Neutrophil (primary cell): Measurements from ENCODE around the gene SLAMF9.

Source experiments
- H3K27ac ChIP-seq: fragments of 200-600 bp; sonication (generic); 2 replicates; pipeline ENCODE4 v1.5.1; 2016; ENCODE audit warnings: mild to moderate bottlenecking, moderate library complexity
- H3K27me3 ChIP-seq: fragments of 200-600 bp; sonication (generic); 2 replicates; pipeline ENCODE4 v1.6.0; 2016; ENCODE audit warnings: mild to moderate bottlenecking
- H3K36me3 ChIP-seq: fragments of 200-600 bp; sonication (generic); 2 replicates; pipeline ENCODE4 v1.5.1; 2017
- H3K4me1 ChIP-seq, 2 experiments: fragments of 200-600 bp in 1 of 2; sonication (generic) in 1 of 2; 1 replicate in 1 of 2; 2 replicates in 1 of 2; pipeline versions ENCODE4 v1.5.1 to v1.6.1; 2013 to 2016; ENCODE audit warnings: low read depth in 1 of 2, low read length in 1 of 2, mild to moderate bottlenecking in 1 of 2, moderate library complexity in 1 of 2; ENCODE audit not compliant: control insufficient read depth in 1 of 2, insufficient read depth in 1 of 2
- H3K4me3 ChIP-seq, 2 experiments: fragments of 200-600 bp in 1 of 2; sonication (generic) in 1 of 2; 1 replicate in 1 of 2; 2 replicates in 1 of 2; pipeline ENCODE4 v1.5.1; 2013 to 2016; ENCODE audit warnings: low read depth in 1 of 2, low read length in 1 of 2, mild to moderate bottlenecking in 1 of 2, moderate library complexity in 1 of 2
- H3K9me3 ChIP-seq: fragments of 200-600 bp; sonication (generic); 2 replicates; pipeline ENCODE4 v1.5.1; 2016
- CTCF ChIP-seq: fragments of 200-600 bp; sonication (generic); IDR thresholded peaks from 2 replicates; pipeline ENCODE4 v1.5.1; 2016; ENCODE audit warnings: antibody characterized with exemption

SLAMF9 gene

GRCh38 chr1:159935305-159935704 is 18.7 kb downstream of the SLAMF9 start:
- no peak for TF ChIP-seq CTCF

GRCh38 chr1:159934136-159935039 is 19.6 kb downstream of the SLAMF9 start:
- Histone ChIP-seq H3K27me3 (peaks cover 7% of the 10 kb centered on the region), H3K27ac (no peak overlapping the region), H3K9me3 (no peaks in the 10 kb centered on the region), H3K36me3 (no peaks in the 10 kb centered on the region), H3K4me3 (no peak overlapping the region), H3K4me1 (peaks cover 28 to 32% of the 10 kb centered on the region in 2 experiments)
- TF ChIP-seq CTCF, result no peak

More at GRCh38 chr1:159935305-159935704, 18.7 kb downstream of the SLAMF9 start:
- peaks cover 7% of the 10 kb centered on the region for H3K27me3 ChIP-seq
- peaks cover 28 to 32% of the 10 kb centered on the region in 2 experiments for H3K4me1 ChIP-seq
- no peaks in the 10 kb centered on the region for H3K9me3 ChIP-seq
- H3K4me3 ChIP-seq, result no peak overlapping the region
- H3K27ac ChIP-seq, result no peak overlapping the region
- no peaks in the 10 kb centered on the region for H3K36me3 ChIP-seq

GRCh38 chr1:159933347-159933746 is 20.7 kb downstream of the SLAMF9 start:
- no peak for TF ChIP-seq CTCF

GRCh38 chr1:159932296-159933285 is 21.4 kb downstream of the SLAMF9 start:
- Histone ChIP-seq H3K27me3 (peaks cover 7% of the 10 kb centered on the region), H3K36me3 (no peaks in the 10 kb centered on the region), H3K27ac (no peak overlapping the region), H3K4me1 (peaks cover 19 to 22% of the 10 kb centered on the region in 2 experiments), H3K9me3 (no peaks in the 10 kb centered on the region), H3K4me3 (no peak overlapping the region)
- no peak for TF ChIP-seq CTCF

More at GRCh38 chr1:159933347-159933746, 20.7 kb downstream of the SLAMF9 start:
- Histone ChIP-seq H3K27ac (no peak overlapping the region), H3K4me1 (peaks cover 26 to 30% of the 10 kb centered on the region in 2 experiments), H3K9me3 (no peaks in the 10 kb centered on the region), H3K4me3 (no peak overlapping the region), H3K27me3 (peaks cover 7% of the 10 kb centered on the region), H3K36me3 (no peaks in the 10 kb centered on the region)

GRCh38 chr1:159931795-159932173 is 22.3 kb downstream of the SLAMF9 start:
- H3K27me3 ChIP-seq, result peaks cover 7% of the 10 kb centered on the region
- no peak overlapping the region for H3K27ac ChIP-seq
- no peak overlapping the region for H3K4me3 ChIP-seq
- no peaks in the 10 kb centered on the region for H3K36me3 ChIP-seq
- H3K9me3 ChIP-seq, result no peaks in the 10 kb centered on the region
- peaks cover 11 to 14% of the 10 kb centered on the region in 2 experiments for H3K4me1 ChIP-seq
- no peak for TF ChIP-seq CTCF
